Measurements from ENCODE around the gene SYCP3. TPM values are rescaled to one million over a fixed set of nuclear protein-coding genes. Genes with fewer than 3 reads are reported as not detected.

SYCP3 gene
- total and polyA plus RNA-seq, 2 of the 8 experiments (the other 6 are each of a cell fraction or from before 2014, with no cell fraction given), result 0.02 to 0.07 TPM

- WGBS, 2 experiments (ENCODE audit: extremely low coverage in 1 of 2, insufficient coverage in 1 of 2, insufficient read length in 1 of 2, insufficient replicate concordance in 2 of 2, low coverage in 1 of 2, low lambda C conversion rate in 2 of 2, missing lambda C conversion rate in 1 of 2), result 93% methylated on average over 1 of the region's 1 CpG; no CpG with 5 or more reads in 1 of the 2 experiments
- Histone ChIP-seq H3K27ac (ENCODE audit: low read depth, low read length) (no peak overlapping the region), H3K23ac (ENCODE audit: insufficient read length) (no peak overlapping the region), H2BK15ac (ENCODE audit: low read length) (no peak overlapping the region), H3K36me3 (ENCODE audit: control insufficient read depth in 2 of 4, insufficient read depth in 4 of 4, low read length in 3 of 4) (no peaks in the 10 kb centered on the region; a peak in 1 of 8 replicates), H3K79me1 (ENCODE audit: low read depth, low read length) (no peaks in the 10 kb centered on the region), H4K20me1 (replicated peaks in 1 of 2; ENCODE audit: control insufficient read depth in 1 of 2, insufficient read depth in 2 of 2, low read length in 2 of 2) (no peaks in the 10 kb centered on the region), H2AFZ (ENCODE audit: low read length) (no peak overlapping the region), H3K4me1 (replicated peaks in 1 of 4; ENCODE audit: control insufficient read depth in 3 of 4, insufficient read depth in 4 of 4, low read length in 3 of 4) (no peaks in the 10 kb centered on the region), H3K79me2 (ENCODE audit: control insufficient read depth in 1 of 2, insufficient read depth in 2 of 2, low read length in 2 of 2) (no peaks in the 10 kb centered on the region), H3K14ac (ENCODE audit: insufficient read length) (no peak overlapping the region), H3K27me3 (replicated peaks in 1 of 4; ENCODE audit: control insufficient read depth in 3 of 4, extremely low read depth in 1 of 4, insufficient read depth in 3 of 4, low read length in 3 of 4) (no peaks in the 10 kb centered on the region), H4K5ac (ENCODE audit: insufficient read length, low read depth, low read length) (no peak overlapping the region), H3K4me2 (ENCODE audit: insufficient read depth in 1 of 2, low read depth in 2 of 2, low read length in 2 of 2) (no peak overlapping the region), H2BK5ac (ENCODE audit: low read depth, low read length) (no peak overlapping the region), H4K8ac (ENCODE audit: extremely low read depth, insufficient read depth, low read length) (no peak overlapping the region), H3K56ac (replicated peaks; ENCODE audit: insufficient read length, low read depth, low read length) (no peak overlapping the region), H3K18ac (ENCODE audit: extremely low read depth, low read length) (no peak overlapping the region), H2BK20ac (ENCODE audit: low read length) (no peak overlapping the region), H3K9me3 (ENCODE audit: insufficient read depth in 2 of 2, low read depth in 1 of 2, low read length in 1 of 2) (no peaks in the 10 kb centered on the region), H3K23me2 (ENCODE audit: low read depth, low read length) (no peaks in the 10 kb centered on the region), H3K4me3 (ENCODE audit: extremely low read depth in 1 of 4, insufficient read depth in 2 of 4, low read depth in 3 of 4, low read length in 4 of 4) (no peak overlapping the region), H2BK120ac (replicated peaks; ENCODE audit: low read depth, low read length) (no peak overlapping the region), H3K9ac (replicated peaks in 1 of 4; ENCODE audit: extremely low read depth in 1 of 4, low read depth in 3 of 4, low read length in 3 of 4) (no peak overlapping the region), H3K4ac (replicated peaks; ENCODE audit: insufficient read length, low read depth, low read length) (no peak overlapping the region), H2AK5ac (ENCODE audit: low read depth, low read length) (no peak overlapping the region), H2BK12ac (ENCODE audit: low read depth, low read length) (no peak overlapping the region), H4K91ac (replicated peaks; ENCODE audit: insufficient read length, low read length) (no peak overlapping the region)
- ChIA-PET CTCF (ENCODE audit: partially characterized antibody) (no interaction called here), POLR2A (ENCODE audit: partially characterized antibody) (no interaction called here)
- FAIRE-seq, result no peak
- no peak for DNase-seq (ENCODE audit: low read depth in 1 of 2, low spot score in 2 of 2)
- no peak for TF ChIP-seq POU5F1 (IDR thresholded peaks at IDR 0.05; ENCODE audit: low read depth, low read length)
- no peak for TF ChIP-seq JUN (IDR thresholded peaks at IDR 0.05; ENCODE audit: low read depth, low read length)
- no peak for TF ChIP-seq RAD21 (IDR thresholded peaks at IDR 0.05 in 1 of 2, conservative IDR thresholded peaks at IDR 0.05 in 1 of 2; ENCODE audit: low read depth in 2 of 2, low read length in 2 of 2)
- TF ChIP-seq SP2 (IDR thresholded peaks at IDR 0.05; ENCODE audit: low read length), result no peak
- TF ChIP-seq KDM1A (IDR thresholded peaks at IDR 0.05; ENCODE audit: borderline replicate concordance, low read length), result no peak
- no peak for TF ChIP-seq HDAC6 (IDR thresholded peaks at IDR 0.05; ENCODE audit: low read depth, low read length)
- no peak for TF ChIP-seq SRF (IDR thresholded peaks at IDR 0.05; ENCODE audit: low read depth, low read length)
- no peak for TF ChIP-seq SP4 (IDR thresholded peaks at IDR 0.05; ENCODE audit: low read length)
- TF ChIP-seq GABPA (IDR thresholded peaks at IDR 0.05; ENCODE audit: borderline replicate concordance, insufficient read depth, low read length), result no peak
- no peak for TF ChIP-seq CHD1 (IDR thresholded peaks at IDR 0.05; ENCODE audit: low read depth, low read length)
- no peak for TF ChIP-seq CREB1 (IDR thresholded peaks at IDR 0.05)
- no peak for TF ChIP-seq KDM4A (IDR thresholded peaks at IDR 0.05; ENCODE audit: low read depth, low read length, severe bottlenecking)
- no peak for TF ChIP-seq CTCF (IDR thresholded peaks at IDR 0.05; ENCODE audit: control extremely low read depth in 1 of 3, insufficient read depth in 1 of 3, low read depth in 1 of 3, low read length in 3 of 3)
Measured at GRCh38 chr12:101732318-101732717, 6.9 kb downstream of the SYCP3 start.

Measured in H1 (cell line).